HG03280 (cell line): ENCODE data around the gene NEMP2.
A peak's percentile ranks its signal among the peaks of the same experiment; 100 is the strongest.

Experiments
- ATAC-seq: cut with Tn5 transposase; IDR thresholded peaks from one replicate; pipeline ENCODE4 v1.9.1; 2021; ENCODE audit warnings: mild to moderate bottlenecking, moderate library complexity; ENCODE audit not compliant: unreplicated experiment

NEMP2 gene

GRCh38 chr2:190534310-190535120 lies at the start of gene NEMP2:
Gene NEMP2, minus strand, starts transcription at chr2:190534722. Its CDS starts 67 bp downstream, at chr2:190534655.
- peak; percentile 68 for ATAC-seq

- peak; percentile 73 for ATAC-seq
These were observed 49.2 kb upstream of the NEMP2 start for GRCh38 chr2:190583507-190584337.

GRCh38 chr2:190582736-190583506 lies 48.4 kb upstream of the NEMP2 start:
- ATAC-seq = peak; percentile 49

DNA sequence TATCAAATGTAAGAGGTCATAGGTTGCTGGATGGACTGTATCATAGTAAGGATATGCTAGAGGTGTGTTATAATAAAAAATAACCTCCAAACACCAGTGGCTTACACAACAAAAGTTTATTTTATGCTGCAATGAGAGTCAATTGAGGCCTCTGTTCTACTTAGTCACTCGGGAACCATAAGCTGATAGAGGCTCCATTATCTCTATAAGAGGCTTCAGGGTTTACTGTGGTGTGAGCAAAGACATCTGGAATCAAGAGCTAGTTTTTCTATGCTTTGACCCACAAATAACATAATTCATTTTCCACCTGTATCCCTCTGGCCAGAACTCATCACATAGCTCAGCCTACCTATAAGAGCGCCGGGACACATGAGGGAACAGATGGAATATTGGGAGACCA lies 47.5 kb upstream of the NEMP2 start:
- ATAC-seq = no peak

DNA sequence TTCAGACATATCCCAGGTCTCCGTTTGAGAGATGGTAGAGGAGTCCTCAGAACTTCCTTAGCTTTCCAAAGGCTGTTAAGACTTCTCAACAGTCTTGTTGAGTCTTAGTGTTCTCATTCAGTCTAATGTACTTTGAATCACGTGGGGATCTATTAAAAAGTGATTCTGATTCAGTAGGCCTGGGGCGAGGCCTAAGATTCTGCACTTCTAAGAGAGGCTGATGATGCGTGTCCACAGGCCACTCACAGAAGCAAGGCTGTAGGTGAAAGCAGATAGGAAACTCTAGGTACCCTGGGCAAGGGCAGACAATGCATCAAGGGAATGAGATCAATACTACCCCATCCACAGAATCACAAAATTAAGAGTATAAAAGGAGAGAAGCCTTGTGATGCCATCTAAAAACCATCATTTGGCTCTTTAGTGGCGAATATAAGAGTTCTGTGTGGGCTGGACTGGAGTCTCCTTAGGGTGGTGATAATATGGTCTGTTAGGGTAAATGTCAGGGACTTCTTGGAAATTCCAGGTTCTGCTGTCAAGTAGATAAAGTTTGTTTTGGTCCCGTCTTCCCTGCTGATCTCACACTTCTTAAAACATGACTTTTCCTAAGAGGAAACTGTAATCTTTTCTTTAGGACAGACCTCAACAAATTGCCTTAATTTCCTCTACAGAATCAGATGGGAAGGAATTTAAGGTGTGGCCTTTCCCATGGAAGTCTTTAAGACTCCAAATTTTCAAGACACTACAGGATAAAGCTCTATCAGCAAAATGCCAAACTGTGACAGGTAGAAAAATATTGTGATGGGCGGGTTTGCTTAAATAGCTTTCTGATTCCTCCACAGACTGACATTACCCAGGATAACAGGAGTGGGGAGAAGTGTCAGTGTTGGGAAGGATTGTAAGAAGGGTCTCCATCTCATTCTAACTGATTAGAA lies 45.7 kb upstream of the NEMP2 start:
- no peak for ATAC-seq

DNA sequence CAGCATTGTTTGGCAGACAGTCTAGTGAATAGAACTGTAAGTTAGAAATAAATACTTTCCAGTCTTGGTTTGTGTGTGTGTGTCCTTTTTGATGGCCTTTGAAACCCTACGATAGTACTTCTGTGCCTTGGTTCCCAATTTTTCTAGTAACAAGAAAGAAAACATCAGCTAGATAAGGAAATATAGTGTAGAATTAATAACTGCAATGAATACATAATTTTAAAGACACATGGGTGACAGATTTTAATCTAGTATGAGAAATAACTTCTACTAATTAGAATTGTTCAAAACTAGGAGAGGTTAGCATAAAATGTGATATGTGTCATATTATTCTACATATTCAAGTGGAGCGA lies 44.5 kb upstream of the NEMP2 start:
- ATAC-seq = no peak

GRCh38 chr2:190578158-190579057 lies 43.9 kb upstream of the NEMP2 start:
- ATAC-seq = no peak

GRCh38 chr2:190576573-190576972 lies 42.1 kb upstream of the NEMP2 start:
- ATAC-seq = no peak

GRCh38 chr2:190575263-190575662 lies 40.7 kb upstream of the NEMP2 start:
- ATAC-seq = no peak

GRCh38 chr2:190574169-190574568 lies 39.6 kb upstream of the NEMP2 start:
- no peak for ATAC-seq

DNA sequence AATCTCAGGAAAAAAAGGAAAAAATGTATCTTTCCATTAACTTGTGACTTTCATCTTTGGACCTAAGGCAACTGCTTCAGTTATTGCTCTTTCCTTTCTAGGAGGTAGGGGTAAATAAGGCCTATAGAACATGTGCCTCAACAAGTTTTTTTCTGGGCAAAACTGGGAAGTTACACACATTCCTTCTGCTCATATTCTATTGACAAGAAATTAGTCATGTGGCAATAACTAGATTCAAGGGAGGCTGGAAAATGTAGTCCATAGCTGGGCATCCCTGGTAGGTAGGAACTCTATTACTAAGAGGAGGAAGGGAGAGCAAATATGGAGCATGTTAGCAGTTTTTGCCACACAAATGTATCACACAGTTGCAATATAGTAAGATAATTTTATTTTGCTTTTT lies 37.7 kb upstream of the NEMP2 start:
- no peak for ATAC-seq

DNA sequence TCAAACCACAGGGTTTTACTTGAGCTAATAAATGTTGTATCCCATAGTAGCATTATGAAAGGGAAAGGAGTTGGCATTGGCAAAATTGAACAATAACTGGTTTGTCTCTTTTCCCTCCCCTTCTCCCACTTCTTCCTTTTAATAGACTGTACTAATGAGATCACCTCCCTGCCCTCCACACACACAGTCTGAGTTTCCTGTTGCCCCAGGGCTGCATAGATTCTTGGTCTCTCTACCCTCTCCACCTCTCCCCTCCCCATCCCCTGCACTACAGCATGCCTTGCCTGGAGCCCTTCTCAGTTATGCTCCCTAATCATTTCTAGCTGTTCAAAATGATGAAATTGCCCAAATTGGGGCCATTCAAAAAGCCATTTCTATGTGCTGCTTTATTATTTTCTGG lies 37.2 kb upstream of the NEMP2 start:
- ATAC-seq = no peak

DNA sequence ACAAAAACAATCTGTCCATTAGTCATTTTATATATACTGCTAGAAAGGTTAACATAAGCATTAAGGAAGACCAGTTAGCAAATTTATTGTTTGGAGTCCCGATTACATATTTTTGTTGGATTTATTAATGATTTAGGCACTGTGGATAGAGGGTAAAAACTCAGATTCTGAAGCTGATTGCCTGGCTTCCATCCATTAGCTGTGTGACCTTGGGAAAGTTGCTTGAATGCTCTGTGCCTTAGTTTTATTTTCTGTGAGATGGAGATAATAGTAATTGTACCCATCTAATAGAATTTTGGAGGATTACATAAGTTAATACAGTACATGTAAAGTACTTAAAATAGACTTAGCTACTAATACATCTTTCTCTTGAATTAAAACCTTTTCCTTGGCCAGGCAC lies 36.3 kb upstream of the NEMP2 start:
- ATAC-seq = no peak

DNA sequence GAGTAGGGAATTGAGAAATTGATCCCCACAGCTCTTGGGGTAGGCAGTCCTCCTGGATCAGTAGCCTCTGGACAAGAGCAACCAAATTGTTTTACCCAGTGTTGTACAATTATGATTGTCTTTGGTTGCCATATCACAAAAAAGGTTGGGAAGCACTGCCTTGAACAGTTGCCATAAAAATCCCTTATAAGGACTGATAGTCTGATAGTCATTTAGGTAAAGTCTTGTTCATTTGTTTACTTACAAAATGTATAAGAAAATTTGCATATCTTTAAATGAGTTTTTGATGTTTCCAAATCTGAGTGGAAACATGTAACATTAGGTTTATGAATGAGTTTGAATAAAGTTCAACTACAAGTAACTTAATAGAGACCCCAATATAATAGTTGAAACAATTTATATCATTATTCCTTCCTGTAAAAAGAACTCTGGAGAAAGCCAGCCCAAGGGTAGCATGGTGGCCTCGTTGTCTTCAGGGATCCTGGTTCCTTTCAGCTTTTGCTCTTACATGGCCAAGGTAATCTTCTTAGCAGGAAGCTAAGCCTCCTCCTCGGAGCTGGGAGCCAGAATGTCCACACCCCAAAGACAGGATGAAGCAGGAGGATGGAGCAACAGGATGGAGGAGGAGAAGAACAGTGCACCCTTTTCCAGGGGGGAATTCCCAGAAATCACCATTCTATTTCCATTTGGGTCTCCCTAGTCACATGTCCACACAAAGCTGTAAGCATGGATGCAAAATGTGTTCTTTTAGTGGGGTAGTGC lies 35.7 kb upstream of the NEMP2 start:
- ATAC-seq = no peak

DNA sequence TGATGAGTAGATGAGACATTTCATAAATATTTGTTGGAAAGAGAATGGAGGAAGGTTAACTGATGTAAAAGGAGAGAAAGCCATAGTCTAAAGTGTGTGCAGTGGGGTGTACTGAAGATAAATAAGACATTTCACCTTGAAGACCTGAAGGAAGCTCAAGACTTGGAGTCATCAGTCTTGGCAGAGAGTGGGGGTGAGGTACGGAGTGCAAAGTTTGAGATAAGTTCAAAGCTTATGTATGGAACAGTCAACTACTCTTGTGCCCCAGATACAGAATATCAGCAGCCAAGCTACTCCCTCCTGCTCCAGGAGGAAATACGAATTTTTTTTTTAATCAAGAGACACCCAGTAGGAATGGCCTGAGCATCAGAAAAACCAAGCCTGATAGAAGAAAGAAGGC lies 30.3 kb upstream of the NEMP2 start:
- no peak for ATAC-seq

- no peak for ATAC-seq
These were observed 29.1 kb upstream of the NEMP2 start for GRCh38 chr2:190563646-190564045.

DNA sequence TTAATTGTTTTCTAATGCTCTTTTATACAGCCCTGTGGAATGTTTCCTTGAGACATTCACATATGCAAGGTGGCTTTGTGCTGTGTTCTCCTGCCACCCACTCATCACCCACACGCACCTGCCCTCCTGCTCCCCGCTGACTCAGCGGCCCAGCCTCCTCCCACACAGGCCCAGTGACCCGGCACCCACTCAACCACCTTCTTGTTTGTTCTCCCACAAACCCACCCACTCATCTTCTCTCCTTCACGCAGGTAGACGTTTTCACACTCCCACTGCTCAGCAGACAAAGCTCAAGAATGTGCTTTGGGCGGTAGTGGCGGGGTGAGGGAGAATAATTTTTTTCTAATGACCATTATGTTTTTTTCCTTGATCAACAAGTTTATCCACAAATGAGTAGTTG lies 28.6 kb upstream of the NEMP2 start:
- ATAC-seq = no peak

- ATAC-seq = no peak
These were observed 27.6 kb upstream of the NEMP2 start for GRCh38 chr2:190562121-190562520.

GRCh38 chr2:190561094-190561493 lies 26.6 kb upstream of the NEMP2 start:
- no peak for ATAC-seq
